ENCODE data around the gene REPS2.

The REPS2 gene

GRCh38 chrX:17036171-17036961 lies 89.9 kb downstream of the REPS2 start:
- 0 out of 2 replicates have a peak, but pooled peaks cover 2% of the 10 kb centered on the region for H3K27me3 ChIP-seq (replicated peaks; ENCODE audit: control insufficient read depth, insufficient read depth, low read length)
- no peak for DNase-seq (ENCODE audit: extremely low read depth, insufficient read length)
- TF ChIP-seq CTCF (IDR thresholded peaks at IDR 0.05; ENCODE audit: insufficient read depth, low read length, poor library complexity, severe bottlenecking), result no peak
- no peaks in the 10 kb centered on the region for H3K36me3 ChIP-seq (ENCODE audit: control insufficient read depth, insufficient read depth, low read length)
- H3K4me3 ChIP-seq (replicated peaks; ENCODE audit: low read depth, low read length), result no peak overlapping the region

- TF ChIP-seq CTCF (IDR thresholded peaks at IDR 0.05; ENCODE audit: insufficient read depth, low read length, poor library complexity, severe bottlenecking), result no peak
- Histone ChIP-seq H3K36me3 (ENCODE audit: control insufficient read depth, insufficient read depth, low read length) (no peaks in the 10 kb centered on the region), H3K4me3 (replicated peaks; ENCODE audit: low read depth, low read length) (no peak overlapping the region), H3K27me3 (replicated peaks; ENCODE audit: control insufficient read depth, insufficient read depth, low read length) (0 out of 2 replicates have a peak, but pooled peaks cover 2% of the 10 kb centered on the region)
- DNase-seq (ENCODE audit: extremely low read depth, insufficient read length), result no peak
Observed at GRCh38 chrX:17038277-17038676, 91.8 kb downstream of the REPS2 start.

GRCh38 chrX:17038681-17039161 lies 92.3 kb downstream of the REPS2 start:
- Histone ChIP-seq H3K4me3 (replicated peaks; ENCODE audit: low read depth, low read length) (no peak overlapping the region), H3K36me3 (ENCODE audit: control insufficient read depth, insufficient read depth, low read length) (no peaks in the 10 kb centered on the region), H3K27me3 (replicated peaks; ENCODE audit: control insufficient read depth, insufficient read depth, low read length) (0 out of 2 replicates have a peak, but pooled peaks cover 2% of the 10 kb centered on the region)
- TF ChIP-seq CTCF (IDR thresholded peaks at IDR 0.05; ENCODE audit: insufficient read depth, low read length, poor library complexity, severe bottlenecking), result no peak
- no peak for DNase-seq (ENCODE audit: extremely low read depth, insufficient read length)

- DNase-seq (ENCODE audit: extremely low read depth, insufficient read length), result no peak
- no peak for TF ChIP-seq CTCF (IDR thresholded peaks at IDR 0.05; ENCODE audit: insufficient read depth, low read length, poor library complexity, severe bottlenecking)
- Histone ChIP-seq H3K36me3 (ENCODE audit: control insufficient read depth, insufficient read depth, low read length) (no peaks in the 10 kb centered on the region), H3K27me3 (replicated peaks; ENCODE audit: control insufficient read depth, insufficient read depth, low read length) (0 out of 2 replicates have a peak, but pooled peaks cover 2% of the 10 kb centered on the region), H3K4me3 (replicated peaks; ENCODE audit: low read depth, low read length) (no peak overlapping the region)
Observed at GRCh38 chrX:17039826-17040225, 93.4 kb downstream of the REPS2 start.

- no peak for DNase-seq (ENCODE audit: extremely low read depth, insufficient read length)
- no peak for TF ChIP-seq CTCF (IDR thresholded peaks at IDR 0.05; ENCODE audit: insufficient read depth, low read length, poor library complexity, severe bottlenecking)
- Histone ChIP-seq H3K27me3 (replicated peaks; ENCODE audit: control insufficient read depth, insufficient read depth, low read length) (0 out of 2 replicates have a peak, but pooled peaks cover 2% of the 10 kb centered on the region), H3K36me3 (ENCODE audit: control insufficient read depth, insufficient read depth, low read length) (no peaks in the 10 kb centered on the region), H3K4me3 (replicated peaks; ENCODE audit: low read depth, low read length) (no peak overlapping the region)
Observed at GRCh38 chrX:17040711-17041110, 94.3 kb downstream of the REPS2 start.
